WERI-Rb-1 (cell line): Measurements from ENCODE around the gene ZC3H7A.

ENCODE experiments used
- DNase-seq: peaks from one replicate; pipeline ENCODE4 v3.0.0-alpha.2; 2020
- H3K27ac ChIP-seq: fragments of 250-450 bp; sonication (Bioruptor Pico); 2 replicates; pipeline ENCODE4 v1.5.1; 2020; ENCODE audit warnings: mild to moderate bottlenecking, moderate library complexity
- H3K27me3 ChIP-seq: fragments of 250-450 bp; sonication (Bioruptor Pico); 2 replicates; pipeline ENCODE4 v1.5.1; 2021; ENCODE audit warnings: mild to moderate bottlenecking, low read depth, moderate library complexity; ENCODE audit not compliant: insufficient read depth, severe bottlenecking
- H3K36me3 ChIP-seq: fragments of 250-450 bp; sonication (Bioruptor Pico); 2 replicates; pipeline ENCODE4 v1.5.1; 2020; ENCODE audit warnings: mild to moderate bottlenecking, moderate library complexity
- H3K4me3 ChIP-seq: 2 replicates; pipeline ENCODE4 v1.5.1; 2011; ENCODE audit warnings: low read depth, mild to moderate bottlenecking, control low read depth, low read length
- H3K9me3 ChIP-seq: fragments of 250-450 bp; sonication (Bioruptor Pico); 2 replicates; pipeline ENCODE4 v1.5.1; 2021; ENCODE audit warnings: mild to moderate bottlenecking, moderate library complexity; ENCODE audit not compliant: severe bottlenecking
- TF ChIP-seq, protein P1 (sequence below): IDR thresholded peaks from 2 replicates; pipeline ENCODE4 v1.5.1; 2011; ENCODE audit warnings: low read depth, mild to moderate bottlenecking, control low read depth, inconsistent platforms, low read length

The ZC3H7A gene

DNA sequence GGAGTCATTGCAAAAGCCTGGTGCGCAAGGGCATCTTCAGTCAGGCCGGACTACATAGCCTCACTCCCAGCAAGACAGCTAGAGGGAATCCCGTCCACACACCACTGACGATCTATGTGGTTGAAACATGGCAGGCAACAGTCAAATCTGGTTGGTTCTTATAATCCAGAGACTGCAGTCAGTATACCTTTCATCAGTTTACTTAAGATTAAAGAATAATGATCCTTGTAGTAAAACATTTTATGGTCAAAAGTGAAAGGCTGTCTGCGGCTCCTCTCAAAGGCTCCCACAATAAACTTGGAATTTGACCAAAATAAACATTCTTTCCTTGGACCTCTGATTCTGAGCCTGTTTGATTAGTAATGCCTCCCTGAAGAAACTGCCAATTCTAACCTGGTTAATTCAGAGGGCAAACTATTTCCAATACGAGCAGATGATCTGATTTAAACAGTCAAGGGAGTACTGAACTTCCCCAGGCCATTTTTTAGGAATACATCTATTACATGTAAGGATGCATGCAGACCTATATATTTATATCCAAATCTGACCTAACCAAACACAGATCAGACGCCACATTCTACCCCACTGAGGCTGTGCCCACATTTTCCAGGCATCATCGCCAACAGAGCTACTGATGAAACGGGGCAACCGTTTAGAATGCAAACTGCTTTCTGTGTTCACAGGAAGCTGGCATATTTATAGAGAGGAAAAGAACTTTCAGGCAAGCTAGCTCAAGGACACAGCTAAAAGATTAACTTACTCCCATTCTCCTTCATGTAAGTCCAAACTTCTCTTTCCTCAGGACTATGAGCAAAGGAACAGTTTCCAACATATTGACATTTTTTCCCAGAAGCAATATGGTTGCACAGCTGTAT is 39.1 kb downstream of the ZC3H7A start:
- no peak for DNase-seq
- no peaks in the 10 kb centered on the region for H3K9me3 ChIP-seq
- TF ChIP-seq, protein P1, sequence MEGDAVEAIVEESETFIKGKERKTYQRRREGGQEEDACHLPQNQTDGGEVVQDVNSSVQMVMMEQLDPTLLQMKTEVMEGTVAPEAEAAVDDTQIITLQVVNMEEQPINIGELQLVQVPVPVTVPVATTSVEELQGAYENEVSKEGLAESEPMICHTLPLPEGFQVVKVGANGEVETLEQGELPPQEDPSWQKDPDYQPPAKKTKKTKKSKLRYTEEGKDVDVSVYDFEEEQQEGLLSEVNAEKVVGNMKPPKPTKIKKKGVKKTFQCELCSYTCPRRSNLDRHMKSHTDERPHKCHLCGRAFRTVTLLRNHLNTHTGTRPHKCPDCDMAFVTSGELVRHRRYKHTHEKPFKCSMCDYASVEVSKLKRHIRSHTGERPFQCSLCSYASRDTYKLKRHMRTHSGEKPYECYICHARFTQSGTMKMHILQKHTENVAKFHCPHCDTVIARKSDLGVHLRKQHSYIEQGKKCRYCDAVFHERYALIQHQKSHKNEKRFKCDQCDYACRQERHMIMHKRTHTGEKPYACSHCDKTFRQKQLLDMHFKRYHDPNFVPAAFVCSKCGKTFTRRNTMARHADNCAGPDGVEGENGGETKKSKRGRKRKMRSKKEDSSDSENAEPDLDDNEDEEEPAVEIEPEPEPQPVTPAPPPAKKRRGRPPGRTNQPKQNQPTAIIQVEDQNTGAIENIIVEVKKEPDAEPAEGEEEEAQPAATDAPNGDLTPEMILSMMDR, result no peak
- H3K27ac ChIP-seq, result no peak overlapping the region
- H3K27me3 ChIP-seq, result no peaks in the 10 kb centered on the region
- H3K4me3 ChIP-seq, result no peak overlapping the region
- H3K36me3 ChIP-seq, result peaks cover 81% of the 10 kb centered on the region

DNA sequence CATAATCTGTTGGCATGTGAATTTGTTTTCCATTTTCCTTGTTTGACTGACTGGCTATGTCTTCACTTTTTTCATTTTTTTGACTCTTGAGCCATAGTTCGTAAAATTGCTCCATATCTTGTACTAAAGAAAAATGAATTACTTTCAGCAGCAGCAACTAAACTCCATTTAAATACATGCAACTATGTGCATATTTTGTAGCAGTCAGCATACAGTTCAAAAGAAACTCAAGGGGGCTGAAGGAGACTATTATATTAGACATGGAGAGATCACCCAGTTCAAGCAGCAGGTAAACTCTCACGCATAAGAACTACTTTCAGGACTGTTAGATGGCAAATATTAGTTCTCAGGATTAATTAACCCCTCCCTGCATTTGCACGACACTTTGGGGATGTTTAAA is 40.8 kb downstream of the ZC3H7A start:
- Histone ChIP-seq H3K9me3 (no peaks in the 10 kb centered on the region), H3K27me3 (no peaks in the 10 kb centered on the region), H3K36me3 (peaks cover 80% of the 10 kb centered on the region), H3K27ac (no peak overlapping the region), H3K4me3 (no peak overlapping the region)
- TF ChIP-seq, protein P1, result no peak
- DNase-seq, result no peak

DNA sequence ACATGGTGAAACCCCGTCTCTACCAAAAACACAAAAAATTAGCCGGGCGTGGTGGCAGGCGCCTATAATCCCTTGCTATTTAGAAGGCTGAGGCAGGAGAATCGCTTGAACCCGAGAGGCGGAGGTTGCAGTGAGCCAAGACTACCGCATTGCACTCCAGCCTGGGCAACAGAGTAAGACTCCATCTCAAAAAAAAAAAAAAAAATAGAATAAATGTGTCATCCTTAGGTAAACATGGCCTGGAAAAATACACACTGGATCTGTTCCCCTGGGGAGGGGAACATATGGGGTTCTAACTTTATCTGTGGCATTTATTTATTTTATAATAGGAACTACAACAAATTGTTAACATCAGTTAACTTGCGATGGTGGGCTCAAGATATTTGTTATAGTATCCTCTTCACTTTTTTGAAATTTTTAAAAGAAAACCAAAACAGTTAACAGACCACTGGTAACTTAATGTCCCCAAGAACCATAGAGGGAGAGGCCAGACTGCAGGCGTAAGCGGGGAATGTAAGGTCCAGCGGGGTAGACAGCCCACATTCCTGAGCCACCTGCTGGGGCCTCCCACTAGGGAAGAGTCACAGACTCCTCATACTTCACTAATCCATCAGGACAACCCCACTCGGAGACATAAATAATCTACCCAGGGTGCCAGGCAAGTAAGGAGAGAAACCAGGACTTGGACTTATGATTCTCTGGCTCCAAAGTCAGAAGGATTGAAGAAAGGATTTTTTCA is 41.9 kb downstream of the ZC3H7A start:
- no peak overlapping the region for H3K4me3 ChIP-seq
- H3K27me3 ChIP-seq, result no peaks in the 10 kb centered on the region
- DNase-seq, result no peak
- H3K27ac ChIP-seq, result no peak overlapping the region
- peaks cover 80% of the 10 kb centered on the region for H3K36me3 ChIP-seq
- H3K9me3 ChIP-seq, result no peaks in the 10 kb centered on the region
- TF ChIP-seq, protein P1, result no peak

DNA sequence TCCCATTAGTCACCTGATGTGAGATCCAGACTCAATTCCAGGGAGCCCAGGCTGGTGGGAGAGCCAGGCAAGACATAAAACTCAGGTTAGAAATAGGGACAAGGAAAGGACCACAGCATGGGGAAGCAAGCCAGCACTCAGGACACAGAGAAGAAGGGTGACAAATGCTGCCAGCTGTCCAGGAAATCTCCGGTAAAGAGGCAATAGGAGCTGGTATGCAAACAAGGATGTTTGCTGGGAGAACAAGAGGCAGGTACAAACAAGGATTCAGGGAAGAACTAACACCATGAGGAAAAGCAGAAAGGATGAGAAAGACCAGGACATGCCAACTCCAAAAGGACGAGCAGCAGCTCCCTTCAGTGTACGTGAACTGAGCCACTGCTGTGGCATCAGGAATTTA is 44.2 kb downstream of the ZC3H7A start:
- Histone ChIP-seq H3K36me3 (peaks cover 87% of the 10 kb centered on the region), H3K27ac (no peak overlapping the region), H3K4me3 (no peak overlapping the region), H3K9me3 (no peaks in the 10 kb centered on the region), H3K27me3 (no peaks in the 10 kb centered on the region)
- DNase-seq, result no peak
- TF ChIP-seq, protein P1, result no peak

DNA sequence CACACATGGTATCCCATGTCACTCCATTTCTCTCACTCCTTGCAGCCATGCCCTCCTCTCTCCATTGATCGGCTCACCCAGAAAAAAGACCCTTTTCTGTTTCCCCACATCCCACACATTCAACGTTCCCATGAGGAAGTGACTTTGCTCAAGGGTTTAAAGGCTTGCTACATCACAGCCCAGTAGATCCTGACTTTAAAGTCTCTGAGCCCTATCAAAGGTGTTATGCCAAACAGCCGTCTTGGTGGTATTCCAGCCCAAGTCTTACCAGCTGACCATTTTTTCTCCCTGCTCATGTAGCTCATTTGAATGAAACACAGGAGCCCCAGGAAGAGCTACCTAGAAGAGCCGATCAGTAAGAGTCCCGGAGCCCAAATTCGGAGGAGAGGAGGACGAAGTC is 47.0 kb downstream of the ZC3H7A start:
- Histone ChIP-seq H3K27me3 (no peaks in the 10 kb centered on the region), H3K4me3 (no peak overlapping the region), H3K27ac (no peak overlapping the region), H3K9me3 (no peaks in the 10 kb centered on the region), H3K36me3 (peaks cover 64% of the 10 kb centered on the region)
- TF ChIP-seq, protein P1, result no peak
- DNase-seq, result no peak
